CD4-positive, alpha-beta T cell treated with Interferon gamma for 1 hour (primary cell): ENCODE measurements around the gene HSFY2.
"Not testable (repeated sequence)": the region's sequence is repeated elsewhere in the genome, so short reads cannot be mapped to it uniquely, and the experiment has no call there.

Experiments used
- DNase-seq: peaks from one replicate; pipeline ENCODE4 v3.0.0-alpha.2; 2020

Gene HSFY2

GRCh38 chrY:18773635-18774034 is at the start of gene HSFY2:
TSS of gene HSFY2 (minus strand) at chrY:18773735. CDS start at chrY:18773618, 117 bp downstream.
- DNase-seq: not testable (repeated sequence)

- DNase-seq: not testable (repeated sequence)
These were observed 42.2 kb upstream of the HSFY2 start for GRCh38 chrY:18815751-18816150.

- not testable (repeated sequence) for DNase-seq
These were observed 15.3 kb upstream of the HSFY2 start for GRCh38 chrY:18788757-18789406.

GRCh38 chrY:18754077-18754476 is 19.5 kb downstream of the HSFY2 start:
- DNase-seq: not testable (repeated sequence)

- DNase-seq: not testable (repeated sequence)
These were observed 20.3 kb downstream of the HSFY2 start for GRCh38 chrY:18753133-18753815.

DNA sequence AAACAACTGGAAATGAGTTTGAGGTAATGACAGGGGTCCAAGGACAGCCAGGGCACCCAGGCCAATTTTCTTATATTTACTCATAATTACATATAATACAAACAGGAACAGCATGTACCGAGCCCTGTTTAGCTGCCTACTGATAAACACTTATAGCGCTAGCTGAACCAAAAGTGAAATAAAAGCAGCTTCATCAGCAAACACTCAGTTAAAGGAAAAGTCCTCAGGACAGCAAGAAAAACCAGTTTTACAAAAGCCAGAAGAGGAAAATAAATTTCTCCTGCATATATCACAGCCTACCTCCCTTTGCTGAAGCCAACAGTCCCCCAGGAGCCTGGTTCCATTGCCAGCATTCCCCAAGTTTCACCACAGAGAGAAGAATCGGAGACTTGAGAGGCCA is 49.8 kb downstream of the HSFY2 start:
- DNase-seq: not testable (repeated sequence)
